OCI-M2 (cell line): Measurements from ENCODE around the gene HHIPL2.

Experiments
- DNase-seq: peaks from one replicate; lab custom pipeline; 2025; ENCODE audit not compliant: unreplicated experiment; lab: John Stamatoyannopoulos, UW

Gene HHIPL2

GRCh38 chr1:222547944-222548671, at the start of gene HHIPL2:
HHIPL2 (minus strand) TSS chr1:222548104; CDS start chr1:222548044, 60 bp downstream.
- no peak for DNase-seq

DNA sequence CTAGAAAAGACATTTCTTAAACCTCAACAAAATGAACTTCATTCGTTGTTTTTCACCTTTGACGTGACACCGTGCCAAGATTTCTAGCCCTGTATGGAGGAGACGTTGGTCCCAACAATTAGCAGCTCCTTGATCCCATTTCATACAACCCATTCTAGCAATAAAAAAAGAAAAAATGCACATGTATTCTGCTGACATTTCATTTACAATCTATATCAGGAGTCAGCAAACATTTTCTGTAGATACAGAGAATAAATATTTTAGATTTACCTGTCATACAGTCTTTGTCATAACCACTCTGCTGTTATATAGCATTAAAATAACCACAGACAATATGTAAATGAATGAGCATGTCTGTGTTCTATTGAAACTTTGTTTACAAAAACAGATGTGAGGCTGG, 48.8 kb upstream of the HHIPL2 start:
- no peak for DNase-seq

DNA sequence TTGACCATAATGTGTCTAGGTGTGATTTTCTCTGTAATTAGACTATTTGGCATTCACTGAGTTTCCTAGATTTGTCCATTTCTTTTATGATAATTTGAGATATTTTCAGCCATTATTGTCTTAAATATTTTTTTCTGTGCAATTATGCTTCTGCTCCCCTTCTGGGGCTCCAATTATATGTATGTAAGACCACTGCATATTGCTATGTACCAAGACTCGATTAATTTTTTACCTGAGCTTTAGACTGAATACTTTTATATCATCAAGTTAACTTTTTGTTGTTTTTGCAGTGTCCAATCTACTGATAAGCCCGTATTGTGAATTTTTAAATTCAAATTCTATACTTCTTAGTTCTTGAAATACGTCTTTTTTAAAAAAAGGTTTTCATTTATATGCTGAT, 46.9 kb upstream of the HHIPL2 start:
- DNase-seq = no peak

DNA sequence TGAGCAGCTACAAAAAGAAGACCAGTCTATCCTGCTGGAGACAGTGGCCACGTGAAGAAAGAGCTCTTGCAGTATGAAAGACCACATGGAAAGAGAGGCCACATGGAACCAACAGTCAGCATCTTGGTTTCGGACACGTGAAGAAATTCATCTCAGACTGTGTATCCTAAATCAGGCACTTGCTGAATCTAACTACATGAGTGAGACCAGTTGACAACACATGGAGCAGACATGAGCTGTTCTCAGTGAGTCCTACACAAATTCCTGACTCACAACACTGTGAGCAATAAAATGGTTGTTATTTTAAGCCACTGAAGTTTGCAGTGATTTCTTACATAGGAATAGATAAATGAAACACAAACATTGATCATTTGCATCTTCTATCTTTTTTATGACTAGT, 44.3 kb upstream of the HHIPL2 start:
- DNase-seq = no peak

GRCh38 chr1:222589462-222590302, 41.8 kb upstream of the HHIPL2 start, which contains the start of gene TAF1A:
TAF1A (minus strand) TSS chr1:222589933.
- peak; percentile 28 for DNase-seq

DNA sequence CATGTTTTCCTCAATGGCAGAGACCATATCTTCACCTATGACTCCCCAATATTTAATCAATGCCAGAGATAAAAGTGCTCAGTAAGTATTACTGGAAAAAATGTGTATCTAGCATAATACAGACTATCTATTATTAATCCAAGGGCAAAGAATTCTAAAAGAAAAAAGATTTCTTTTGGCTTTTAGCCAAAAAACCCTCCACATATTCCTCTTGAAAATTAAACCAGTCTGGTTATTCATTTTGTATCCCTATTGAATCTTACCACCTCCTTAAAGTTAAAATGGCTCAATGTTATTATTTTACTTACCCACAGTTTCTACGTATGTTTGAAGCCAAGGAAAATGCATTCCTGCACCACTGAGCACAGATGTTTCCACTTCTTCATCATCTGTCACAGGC, 40.2 kb upstream of the HHIPL2 start:
- no peak for DNase-seq

DNA sequence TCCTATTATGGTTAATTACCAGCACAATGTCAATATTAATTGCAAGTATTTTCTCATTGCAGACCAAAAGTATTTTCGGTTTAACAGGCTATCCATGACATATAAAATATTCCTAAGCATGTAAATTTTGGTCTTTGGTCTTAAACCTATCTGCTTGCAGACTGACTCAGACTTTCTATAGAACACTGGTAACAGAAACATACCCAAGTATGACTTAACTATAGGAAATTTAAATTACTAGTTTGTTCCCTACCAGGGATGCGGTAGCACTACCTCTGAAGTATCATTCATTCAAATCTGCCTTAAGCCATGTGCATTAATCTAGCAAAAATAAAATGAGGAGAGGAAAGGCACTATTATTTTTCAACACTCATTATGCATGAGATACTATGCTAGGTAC, 38.9 kb upstream of the HHIPL2 start:
- DNase-seq = no peak

GRCh38 chr1:222583079-222583478, 35.2 kb upstream of the HHIPL2 start:
- DNase-seq = no peak

DNA sequence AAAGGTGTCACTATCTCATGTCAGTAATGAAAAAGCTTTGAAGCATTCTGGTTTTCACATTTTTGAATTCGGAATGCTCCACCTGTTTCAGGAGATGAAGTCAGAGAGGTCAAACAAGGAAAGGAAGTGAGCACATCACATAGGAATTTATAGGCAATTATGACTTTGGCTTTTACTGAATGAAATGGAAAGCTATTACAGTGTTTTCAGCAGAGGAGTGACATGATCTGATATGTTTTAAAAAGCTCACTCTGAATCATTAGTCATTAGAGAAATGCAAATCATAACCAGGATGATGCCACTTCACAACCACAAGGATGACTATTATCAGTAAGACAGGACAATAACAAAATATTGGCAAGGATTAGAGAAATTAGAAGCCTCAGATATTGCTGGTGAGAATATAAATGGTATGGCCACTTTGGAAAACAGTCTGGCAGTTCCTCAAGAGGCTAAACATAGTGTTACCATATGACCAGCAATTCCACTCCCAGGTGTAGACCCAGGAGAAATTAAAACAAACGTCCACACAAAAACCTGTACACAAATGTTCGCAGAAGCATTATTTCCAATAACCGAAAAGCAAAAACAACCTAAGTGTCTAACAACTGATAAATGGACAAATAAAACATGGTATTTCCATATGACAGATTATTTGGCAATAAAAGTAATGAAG, 34.3 kb upstream of the HHIPL2 start:
- DNase-seq = no peak

DNA sequence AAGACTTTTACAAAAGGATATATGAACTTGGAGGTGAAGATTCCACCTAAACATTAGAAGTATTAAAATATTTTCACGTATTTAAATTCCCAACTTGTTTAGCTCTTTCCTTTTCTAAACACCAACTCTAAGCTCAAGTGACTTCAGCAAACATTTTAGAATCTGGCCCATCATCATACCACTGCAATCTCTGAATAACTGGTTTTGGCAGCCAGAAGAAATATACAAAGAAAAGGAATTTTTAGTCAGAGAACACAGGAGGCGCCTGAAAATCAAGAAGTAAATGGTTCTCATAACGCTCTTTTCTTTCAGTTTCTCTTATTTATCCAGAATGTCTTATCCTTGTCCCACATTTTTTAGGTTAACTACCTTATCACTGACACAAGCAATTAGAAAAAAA, 31.4 kb upstream of the HHIPL2 start:
- DNase-seq = no peak

DNA sequence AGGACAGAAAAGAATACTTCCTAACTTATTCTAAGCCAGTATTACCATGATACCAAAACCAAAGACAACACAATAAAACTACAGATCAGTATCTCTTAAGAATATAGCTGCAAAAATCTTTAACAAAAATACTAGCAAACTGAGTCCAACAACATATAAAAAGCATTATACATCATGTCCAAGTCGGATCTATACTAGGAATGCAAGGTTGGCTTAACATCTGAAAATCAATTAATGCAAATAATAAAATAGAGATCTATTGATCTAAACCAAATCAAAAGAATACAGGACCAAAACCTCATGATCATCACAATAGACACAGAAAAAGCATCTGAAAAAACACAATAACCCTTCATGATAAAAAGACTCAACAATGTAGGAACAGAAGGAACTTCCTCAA, 22.9 kb upstream of the HHIPL2 start:
- no peak for DNase-seq

- DNase-seq = no peak
Observed at GRCh38 chr1:222561656-222562055, 13.8 kb upstream of the HHIPL2 start.

DNA sequence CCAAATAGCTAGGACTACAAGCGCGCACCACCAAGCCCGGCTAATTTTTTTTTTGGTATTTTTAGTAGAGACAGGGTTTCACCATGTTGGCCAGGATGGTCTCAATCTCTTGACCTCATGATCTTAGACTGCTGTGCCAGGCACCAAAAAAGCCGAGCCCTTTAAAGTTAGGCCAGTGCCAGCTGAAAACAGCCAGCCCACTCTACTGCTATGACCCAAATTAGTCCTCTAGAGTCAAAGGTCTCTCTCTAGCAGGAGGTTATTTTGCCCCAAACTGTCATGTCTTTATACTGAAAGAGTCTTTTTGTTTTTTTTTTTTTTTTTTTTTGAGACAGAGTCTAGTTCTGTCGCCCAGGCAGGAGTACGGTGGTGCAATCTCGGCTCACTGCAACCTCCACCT, 9.7 kb upstream of the HHIPL2 start:
- DNase-seq = no peak

- no peak for DNase-seq
Observed at GRCh38 chr1:222557148-222557547, 9.2 kb upstream of the HHIPL2 start.

GRCh38 chr1:222555992-222556615, 8.2 kb upstream of the HHIPL2 start:
- no peak for DNase-seq

- DNase-seq = no peak
Observed at GRCh38 chr1:222554177-222554576, 6.3 kb upstream of the HHIPL2 start.

- DNase-seq = no peak
Observed at GRCh38 chr1:222552882-222553281, 5.0 kb upstream of the HHIPL2 start.

DNA sequence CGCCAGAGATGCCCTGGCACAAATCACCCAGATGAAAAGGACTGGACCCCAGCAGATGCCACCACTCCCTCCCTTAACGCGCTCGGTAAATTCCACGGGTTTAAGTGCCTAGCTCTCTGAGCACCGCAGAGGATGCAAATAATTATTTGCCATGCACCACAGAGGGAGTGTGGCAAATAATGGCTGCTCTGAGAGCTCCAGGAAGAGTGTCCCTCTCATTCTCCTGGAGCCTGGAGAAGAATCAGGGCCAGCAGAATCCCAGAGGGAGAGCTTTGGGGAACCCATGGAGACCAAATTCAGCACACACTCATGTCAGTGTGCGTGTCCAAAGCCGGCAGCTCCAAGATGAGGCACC, 667 bp downstream of the HHIPL2 start:
- DNase-seq = no peak

DNA sequence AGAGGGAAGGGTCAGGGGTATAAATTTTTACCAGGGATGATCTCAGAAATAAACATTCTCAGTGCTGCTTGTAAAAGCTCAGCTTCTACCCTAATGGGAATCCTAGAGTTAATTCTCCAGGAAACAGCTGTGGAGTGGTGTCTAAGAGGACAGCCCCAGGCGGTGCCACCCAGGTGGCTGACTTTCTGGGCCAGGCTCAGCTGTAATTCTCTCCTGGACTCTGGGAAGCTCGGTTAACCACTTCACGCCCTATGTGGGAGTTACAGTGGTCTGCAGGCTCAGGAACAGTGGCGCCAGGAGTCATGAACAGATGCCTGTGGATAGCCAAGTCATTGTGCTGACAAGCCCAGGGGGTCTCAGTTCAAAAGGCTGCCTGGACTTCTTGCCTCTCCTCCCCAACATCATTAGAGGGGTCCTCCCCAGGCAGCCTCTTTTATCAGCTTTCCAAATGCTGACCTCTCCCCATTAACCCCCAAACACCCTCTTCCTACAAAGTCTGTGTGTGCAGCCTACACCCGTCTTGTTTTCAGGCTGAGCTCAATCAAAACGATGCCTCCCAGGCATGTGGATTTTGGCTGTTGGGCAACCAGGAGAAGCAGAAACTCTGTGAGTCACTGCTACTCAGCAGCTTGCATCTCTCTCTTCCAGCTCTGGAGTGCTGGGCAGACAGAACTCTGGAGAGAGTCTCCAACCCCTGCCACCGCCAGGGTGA, 1.2 kb downstream of the HHIPL2 start:
- no peak for DNase-seq

GRCh38 chr1:222546091-222546490, 1.8 kb downstream of the HHIPL2 start:
- DNase-seq = no peak

- no peak for DNase-seq
Observed at GRCh38 chr1:222543817-222544216, 4.1 kb downstream of the HHIPL2 start.
